Body of pancreas (tissue), 4 donors: ENCODE measurements around the gene FHAD1. TPM values are rescaled to one million over a fixed set of nuclear protein-coding genes. Genes with fewer than 3 reads are reported as not detected.
"Not testable (repeated sequence)": the region's sequence is repeated elsewhere in the genome, so short reads cannot be mapped to it uniquely, and the experiment has no call there.

Experiments used
- ATAC-seq: fragments of 150-250 bp; one replicate; pipeline ENCODE4 v1.9.1; 2016
- DNase-seq, 4 donors: peaks; one replicate each; pipeline ENCODE4 v3.0.0-alpha.2; 2019
- H3K27ac ChIP-seq, 4 donors: fragments of 200-600 bp; sonication (generic); 1 replicate in 3 of 4; 2 replicates in 1 of 4; pipeline versions ENCODE4 v1.5.1 to v1.6.1; 2016 to 2019; ENCODE audit warnings: mild to moderate bottlenecking in 1 of 4, mixed read lengths in 1 of 4, moderate library complexity in 1 of 4
- H3K27me3 ChIP-seq, 2 donors: fragments of 200-600 bp; sonication (generic); one replicate each; pipeline ENCODE4 v1.6.0; 2016; ENCODE audit warnings: mild to moderate bottlenecking in 1 of 2
- H3K36me3 ChIP-seq, 2 donors: fragments of 200-600 bp; sonication (generic); replicated peaks in 1 of 2; 2 replicates each; pipeline ENCODE4 v1.5.1; 2016; ENCODE audit warnings: low read depth in 2 of 2; ENCODE audit not compliant: insufficient read depth in 1 of 2
- H3K4me1 ChIP-seq: fragments of 200-600 bp; sonication (generic); one replicate; pipeline ENCODE4 v1.6.0; 2016
- H3K4me3 ChIP-seq, 2 donors: fragments of 200-600 bp; sonication (generic); 1 replicate in 1 of 2; 2 replicates in 1 of 2; pipeline ENCODE4 v1.5.1; 2016 to 2019
- H3K9me3 ChIP-seq, 3 donors: fragments of 200-600 bp; sonication (generic); 1 replicate in 2 of 3; 2 replicates in 1 of 3; pipeline ENCODE4 v1.5.1; 2016
- CTCF ChIP-seq, 7 experiments: fragments of 450-650 bp in 4 of 7; fragments of 200-600 bp in 3 of 7; sonication (generic) in 3 of 7; IDR thresholded peaks; one replicate each; pipeline ENCODE4 v1.5.1; 2016 to 2019; ENCODE audit warnings: antibody characterized with exemption in 7 of 7
- POLR2A ChIP-seq, 3 donors: fragments of 450-650 bp; IDR thresholded peaks; one replicate each; pipeline ENCODE4 v1.6.1; 2016; ENCODE audit warnings: antibody characterized with exemption in 3 of 3, mild to moderate bottlenecking in 2 of 3
- WGBS, 2 donors: methylation state at CpG; one replicate each; pipeline ENCODE4 v1.1.5; 2017; 5-methylcytosine and 5-hydroxymethylcytosine counted together
- intact Hi-C: fragments of 100-400 bp; cut with DNase I; formaldehyde crosslinking; loops from one replicate; pipeline ENCODE4 v1.15.1; 2023
- total RNA-seq, 2 donors: library from RNA; depleted of rRNA; stranded (reverse); fragments of >200 nt; gene quantifications; one replicate each; pipeline ENCODE4 v1.1.0, GENCODE V29; 2016

Gene FHAD1
- total RNA-seq, 2 donors from 2014 or later: 2.9 to 4.9 TPM

- DNase-seq (peak; percentile 70 to 85 (median 73)), ATAC-seq (peak; percentile 65)
- Histone ChIP-seq H3K27me3 (no peaks in the 10 kb centered on the region), H3K36me3 (no peaks in the 10 kb centered on the region), H3K4me3 (no peak overlapping the region), H3K27ac (peak overlapping the region in 1 of 4 donors; percentile 2), H3K4me1 (peaks cover 26% of the 10 kb centered on the region), H3K9me3 (no peaks in the 10 kb centered on the region)
- intact Hi-C loops: loop anchor here (10.0 kb wide), 1 partner anchor 180 kb away; no protein-coding TSS in a partner anchor
- 23 to 24% methylated on average over 15 of the region's 15 CpGs for WGBS, 2 donors
- TF ChIP-seq POLR2A (IDR thresholded peaks at IDR 0.05) (no peak), CTCF (IDR thresholded peaks at IDR 0.05) (peak; percentile 78 to 95 (median 87))
These were observed 57.9 kb downstream of the FHAD1 start for GRCh38 chr1:15304708-15305467.

GRCh38 chr1:15305468-15305770 lies 58.4 kb downstream of the FHAD1 start:
- WGBS, 2 donors: 94 to 96% methylated on average over 7 of the region's 7 CpGs
- intact Hi-C loops: loop anchor here (10.0 kb wide), 1 partner anchor 181 kb away; no protein-coding TSS in a partner anchor
- TF ChIP-seq POLR2A (IDR thresholded peaks at IDR 0.05): no peak
- no peak for TF ChIP-seq CTCF (IDR thresholded peaks at IDR 0.05)

GRCh38 chr1:15306352-15306751 lies 59.3 kb downstream of the FHAD1 start:
- H3K4me3 ChIP-seq, H3K27me3 ChIP-seq, ATAC-seq, H3K9me3 ChIP-seq, H3K27ac ChIP-seq, DNase-seq, H3K36me3 ChIP-seq: not testable (repeated sequence)
- peaks cover 26% of the 10 kb centered on the region for H3K4me1 ChIP-seq
- intact Hi-C loops: loop anchor here (10.0 kb wide), 1 partner anchor 182 kb away; no protein-coding TSS in a partner anchor
- WGBS, 2 donors: 89 to 90% methylated on average over 1 of the region's 1 CpG

More at GRCh38 chr1:15305468-15305770, 58.4 kb downstream of the FHAD1 start:
- Histone ChIP-seq H3K9me3 (no peaks in the 10 kb centered on the region), H3K27me3 (no peaks in the 10 kb centered on the region), H3K4me1 (peaks cover 26% of the 10 kb centered on the region), H3K36me3 (no peaks in the 10 kb centered on the region), H3K27ac (no peak overlapping the region), H3K4me3 (no peak overlapping the region)
- DNase-seq: no peak
- ATAC-seq: no peak

GRCh38 chr1:15308135-15308534 lies 61.1 kb downstream of the FHAD1 start:
- H3K9me3 ChIP-seq: no peaks in the 10 kb centered on the region
- peak overlapping the region; percentile 51 to 77 (median 58) for H3K27ac ChIP-seq
- 6 to 21% methylated on average over 1 of the region's 1 CpG for WGBS, 2 donors
- H3K4me3 ChIP-seq: no peak overlapping the region
- intact Hi-C loops: loop anchor here (10.0 kb wide), 1 partner anchor 183 kb away; no protein-coding TSS in a partner anchor
- H3K4me1 ChIP-seq: peaks cover 26% of the 10 kb centered on the region
- peak in 3 of 4 donors; percentile 52 to 61 (median 56) for DNase-seq
- H3K36me3 ChIP-seq: no peaks in the 10 kb centered on the region
- peak; percentile 72 for ATAC-seq
- TF ChIP-seq CTCF (IDR thresholded peaks at IDR 0.05): no peak
- H3K27me3 ChIP-seq: no peaks in the 10 kb centered on the region

GRCh38 chr1:15308621-15309027 lies 61.6 kb downstream of the FHAD1 start:
- intact Hi-C loops: loop anchor here (10.0 kb wide), 1 partner anchor 184 kb away; no protein-coding TSS in a partner anchor
- Histone ChIP-seq H3K27me3 (no peaks in the 10 kb centered on the region), H3K9me3 (no peaks in the 10 kb centered on the region), H3K36me3 (no peaks in the 10 kb centered on the region), H3K4me1 (peaks cover 26% of the 10 kb centered on the region), H3K27ac (peak overlapping the region; percentile 51 to 77 (median 58)), H3K4me3 (no peak overlapping the region)
- TF ChIP-seq CTCF (IDR thresholded peaks at IDR 0.05) (no peak), POLR2A (IDR thresholded peaks at IDR 0.05) (no peak)
- WGBS, 2 donors: 29 to 48% methylated on average over 6 of the region's 6 CpGs
- ATAC-seq: peak; percentile 61
- peak; percentile 46 to 66 (median 52) for DNase-seq
